Measurements from ENCODE around the gene TMEM145.
A peak's percentile ranks its signal among the peaks of the same experiment; 100 is the strongest.

Gene TMEM145

DNA sequence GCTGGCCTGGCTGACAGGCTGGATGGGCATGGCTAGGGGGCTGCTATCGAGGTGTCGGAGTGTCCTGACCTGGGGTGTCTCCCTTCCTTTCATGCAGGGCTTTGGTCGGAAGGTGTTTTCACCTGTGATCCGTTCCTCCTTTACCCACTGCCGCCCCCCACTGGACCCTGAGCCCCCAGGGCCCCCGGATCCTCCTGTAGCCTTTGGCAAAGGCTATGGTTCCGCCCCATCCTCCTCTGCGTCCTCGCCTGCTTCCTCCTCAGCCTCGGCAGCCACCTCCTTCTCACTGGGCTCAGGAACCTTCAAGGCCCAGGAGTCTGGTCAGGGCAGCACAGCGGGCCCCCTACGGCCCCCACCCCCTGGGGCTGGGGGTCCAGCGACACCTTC, 23.0 kb upstream of the TMEM145 start:
- no peak for DNase-seq

DNA sequence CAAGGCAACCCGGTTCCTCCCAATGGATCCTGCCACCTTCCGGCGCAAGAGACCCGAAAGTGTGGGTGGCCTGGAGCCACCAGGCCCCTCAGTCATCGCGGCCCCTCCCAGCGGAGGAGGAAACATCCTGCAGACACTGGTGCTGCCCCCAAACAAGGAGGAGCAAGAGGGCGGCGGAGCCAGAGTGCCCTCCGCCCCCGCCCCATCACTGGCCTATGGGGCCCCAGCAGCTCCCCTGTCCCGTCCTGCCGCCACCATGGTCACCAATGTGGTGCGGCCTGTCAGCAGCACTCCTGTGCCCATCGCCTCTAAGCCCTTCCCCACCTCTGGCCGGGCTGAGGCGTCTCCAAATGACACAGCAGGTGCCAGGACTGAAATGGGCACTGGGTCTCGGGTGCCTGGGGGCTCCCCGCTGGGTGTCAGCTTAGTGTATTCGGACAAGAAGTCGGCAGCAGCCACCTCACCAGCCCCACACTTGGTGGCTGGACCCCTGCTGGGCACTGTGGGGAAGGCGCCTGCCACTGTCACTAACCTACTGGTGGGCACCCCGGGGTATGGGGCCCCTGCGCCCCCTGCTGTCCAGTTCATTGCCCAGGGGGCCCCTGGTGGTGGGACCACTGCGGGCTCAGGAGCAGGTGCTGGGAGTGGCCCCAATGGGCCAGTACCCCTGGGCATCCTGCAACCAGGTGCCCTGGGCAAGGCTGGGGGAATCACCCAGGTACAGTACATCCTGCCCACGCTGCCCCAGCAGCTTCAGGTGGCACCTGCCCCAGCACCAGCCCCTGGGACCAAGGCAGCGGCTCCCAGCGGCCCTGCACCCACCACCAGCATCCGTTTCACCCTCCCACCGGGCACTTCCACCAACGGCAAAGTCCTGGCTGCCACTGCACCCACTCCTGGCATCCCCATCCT, 22.3 kb upstream of the TMEM145 start:
- peak; percentile 77 for DNase-seq

DNA sequence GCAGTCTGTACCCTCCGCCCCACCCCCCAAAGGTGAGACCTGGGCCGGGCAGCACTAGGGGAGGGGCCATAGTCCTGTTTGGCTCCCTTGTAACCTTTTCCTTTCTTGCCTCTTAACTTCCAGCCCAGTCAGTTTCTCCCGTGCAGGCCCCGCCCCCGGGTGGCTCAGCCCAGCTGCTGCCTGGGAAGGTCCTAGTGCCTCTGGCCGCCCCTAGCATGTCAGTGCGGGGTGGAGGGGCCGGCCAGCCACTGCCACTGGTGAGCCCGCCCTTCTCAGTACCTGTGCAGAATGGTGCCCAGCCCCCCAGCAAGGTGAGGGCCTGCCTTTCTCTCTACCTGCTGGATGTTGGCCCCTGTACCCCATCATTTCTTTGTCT, 21.7 kb upstream of the TMEM145 start:
- DNase-seq = no peak

DNA sequence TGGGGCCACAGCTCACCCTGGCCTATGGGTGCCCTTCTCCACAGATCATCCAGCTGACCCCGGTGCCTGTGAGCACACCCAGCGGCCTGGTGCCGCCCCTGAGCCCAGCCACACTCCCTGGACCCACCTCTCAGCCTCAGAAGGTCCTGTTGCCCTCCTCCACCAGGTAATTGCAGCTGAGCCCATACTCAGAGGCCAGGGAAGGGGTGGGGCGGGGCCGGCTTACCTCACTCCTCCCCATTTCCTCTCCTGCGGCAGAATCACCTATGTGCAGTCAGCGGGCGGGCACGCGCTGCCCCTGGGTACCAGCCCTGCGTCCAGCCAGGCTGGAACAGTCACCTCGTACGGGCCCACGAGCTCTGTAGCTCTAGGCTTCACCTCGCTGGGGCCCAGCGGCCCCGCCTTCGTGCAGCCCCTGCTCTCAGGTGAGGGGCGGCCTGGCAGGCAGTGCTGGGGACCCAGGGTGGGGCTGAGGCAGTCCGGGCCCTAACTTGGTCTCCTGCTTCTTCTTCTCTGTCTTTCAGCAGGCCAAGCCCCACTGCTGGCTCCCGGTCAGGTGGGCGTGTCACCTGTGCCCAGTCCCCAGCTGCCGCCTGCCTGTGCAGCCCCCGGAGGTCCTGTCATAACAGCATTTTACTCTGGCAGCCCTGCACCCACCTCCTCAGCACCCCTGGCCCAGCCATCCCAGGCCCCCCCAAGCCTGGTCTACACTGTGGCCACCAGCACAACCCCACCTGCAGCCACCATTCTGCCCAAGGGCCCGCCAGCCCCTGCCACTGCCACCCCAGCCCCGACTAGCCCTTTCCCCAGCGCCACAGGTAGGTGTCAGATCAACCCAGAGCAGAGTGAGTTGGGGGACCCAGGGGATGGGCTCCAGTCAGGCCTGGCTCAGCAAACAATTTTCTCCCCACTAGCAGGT, 20.8 kb upstream of the TMEM145 start:
- no peak for DNase-seq

DNA sequence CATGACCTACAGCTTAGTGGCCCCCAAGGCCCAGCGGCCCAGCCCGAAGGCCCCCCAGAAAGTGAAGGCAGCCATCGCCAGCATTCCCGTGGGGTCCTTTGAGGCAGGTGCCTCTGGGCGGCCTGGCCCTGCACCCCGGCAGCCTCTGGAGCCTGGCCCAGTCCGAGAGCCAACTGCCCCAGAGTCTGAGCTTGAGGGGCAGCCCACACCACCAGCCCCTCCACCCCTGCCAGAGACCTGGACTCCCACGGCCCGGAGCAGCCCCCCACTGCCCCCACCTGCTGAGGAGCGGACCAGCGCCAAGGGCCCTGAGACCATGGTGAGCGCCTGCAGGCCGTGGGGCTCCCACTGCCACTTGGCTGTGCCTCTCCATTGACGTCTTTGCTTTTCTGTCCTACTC, 20.1 kb upstream of the TMEM145 start:
- DNase-seq = no peak

DNA sequence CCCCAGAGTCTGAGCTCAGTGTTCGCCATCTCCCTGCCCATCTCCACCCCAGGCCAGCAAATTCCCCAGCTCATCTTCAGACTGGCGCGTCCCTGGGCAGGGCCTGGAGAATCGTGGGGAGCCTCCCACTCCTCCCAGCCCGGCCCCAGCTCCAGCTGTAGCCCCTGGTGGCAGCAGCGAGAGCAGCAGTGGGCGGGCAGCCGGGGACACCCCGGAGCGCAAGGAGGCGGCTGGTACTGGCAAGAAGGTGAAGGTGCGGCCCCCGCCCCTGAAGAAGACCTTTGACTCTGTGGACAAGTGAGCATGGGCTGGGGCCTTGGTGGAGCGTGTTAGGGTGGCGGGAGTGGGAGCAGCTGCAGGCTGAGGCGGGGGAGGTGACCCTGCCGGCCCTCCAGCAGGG, 19.6 kb upstream of the TMEM145 start:
- DNase-seq = no peak

DNA sequence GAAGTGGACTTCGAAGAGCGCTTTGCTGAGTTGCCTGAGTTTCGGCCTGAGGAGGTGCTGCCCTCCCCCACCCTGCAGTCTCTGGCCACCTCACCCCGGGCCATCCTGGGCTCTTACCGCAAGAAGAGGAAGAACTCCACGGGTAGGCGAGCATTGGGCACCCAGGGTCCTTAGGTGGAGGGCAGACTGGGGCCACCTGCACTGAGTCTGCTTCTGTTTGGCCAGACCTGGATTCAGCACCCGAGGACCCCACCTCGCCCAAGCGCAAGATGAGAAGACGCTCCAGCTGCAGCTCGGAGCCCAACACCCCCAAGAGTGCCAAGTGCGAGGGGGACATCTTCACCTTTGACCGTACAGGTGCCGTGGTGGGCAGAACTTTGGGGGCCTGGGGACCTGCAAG, 19.2 kb upstream of the TMEM145 start:
- DNase-seq = no peak

DNA sequence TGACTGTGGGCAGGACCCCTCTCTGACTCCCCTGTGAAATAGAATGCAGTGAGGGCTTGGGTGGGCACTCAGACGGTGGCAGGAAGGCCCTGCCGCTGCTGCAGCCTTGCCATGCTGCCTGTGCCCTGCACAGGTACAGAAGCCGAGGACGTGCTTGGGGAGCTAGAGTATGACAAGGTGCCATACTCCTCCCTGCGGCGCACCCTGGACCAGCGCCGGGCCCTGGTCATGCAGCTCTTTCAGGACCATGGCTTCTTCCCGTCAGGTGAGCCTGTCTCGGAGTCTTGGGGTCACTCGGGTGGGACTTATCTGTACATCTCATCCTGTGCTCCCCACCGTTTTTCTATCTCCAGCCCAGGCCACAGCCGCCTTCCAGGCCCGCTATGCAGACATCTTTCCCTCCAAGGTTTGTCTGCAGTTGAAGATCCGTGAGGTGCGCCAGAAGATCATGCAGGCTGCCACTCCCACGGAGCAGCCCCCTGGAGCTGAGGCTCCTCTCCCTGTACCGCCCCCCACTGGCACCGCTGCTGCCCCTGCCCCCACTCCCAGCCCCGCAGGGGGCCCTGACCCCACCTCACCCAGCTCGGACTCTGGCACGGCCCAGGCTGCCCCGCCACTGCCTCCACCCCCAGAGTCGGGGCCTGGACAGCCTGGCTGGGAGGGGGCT, 18.5 kb upstream of the TMEM145 start:
- DNase-seq = no peak

DNA sequence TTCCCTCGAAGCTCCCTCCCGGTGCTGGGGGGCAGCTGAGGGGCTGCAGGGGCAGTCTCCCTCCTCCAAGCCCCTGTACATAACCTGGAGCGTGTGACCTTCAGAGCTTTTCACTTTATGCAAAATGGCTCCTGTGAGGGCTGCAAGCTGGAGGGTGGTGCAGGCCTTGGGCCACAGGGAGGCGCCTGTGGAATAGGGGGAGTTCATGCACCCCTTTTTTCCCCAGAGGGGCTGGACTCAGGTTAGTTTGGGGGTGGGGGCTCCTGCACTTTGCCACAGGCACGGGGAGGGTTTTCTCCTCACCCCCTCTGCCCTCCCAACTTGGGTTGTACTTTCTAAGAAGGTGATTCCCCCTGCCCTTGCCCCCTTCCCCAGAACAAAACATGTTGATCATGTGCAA, 17.8 kb upstream of the TMEM145 start:
- no peak for DNase-seq

DNA sequence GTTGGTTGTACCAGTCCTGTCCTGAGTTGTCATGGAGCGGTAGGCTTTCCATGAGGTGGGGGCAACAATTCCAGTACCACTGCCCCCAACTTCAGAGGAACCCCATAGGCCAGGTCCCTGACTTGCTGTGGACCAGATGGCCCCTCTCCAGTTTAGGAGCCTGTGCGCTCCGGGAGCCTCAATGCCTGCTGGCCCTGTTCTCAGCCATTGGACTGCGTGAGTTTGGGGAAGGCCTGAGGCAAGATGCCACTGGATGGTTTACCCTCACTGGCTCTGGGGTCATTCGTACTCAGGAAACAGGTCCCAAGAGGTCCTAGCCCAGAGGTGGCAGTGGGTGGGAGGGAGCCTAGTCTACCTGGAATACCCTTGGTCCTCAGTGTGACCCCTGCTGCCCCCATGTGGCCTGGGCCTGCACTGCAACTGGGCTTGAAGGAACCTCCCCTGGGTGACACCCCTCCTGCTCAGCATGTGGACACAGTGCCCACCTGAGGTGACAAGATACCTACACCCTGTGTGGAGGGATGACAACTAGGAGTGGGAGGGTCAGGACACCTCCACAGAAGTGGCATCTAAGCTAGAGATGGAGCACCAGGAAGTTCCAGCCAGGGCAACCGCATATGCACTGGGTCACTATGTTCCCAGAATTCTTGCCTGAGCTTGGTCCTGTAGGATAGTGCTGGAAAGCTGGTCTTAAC, 17.1 kb upstream of the TMEM145 start:
- DNase-seq = peak; percentile 98

DNA sequence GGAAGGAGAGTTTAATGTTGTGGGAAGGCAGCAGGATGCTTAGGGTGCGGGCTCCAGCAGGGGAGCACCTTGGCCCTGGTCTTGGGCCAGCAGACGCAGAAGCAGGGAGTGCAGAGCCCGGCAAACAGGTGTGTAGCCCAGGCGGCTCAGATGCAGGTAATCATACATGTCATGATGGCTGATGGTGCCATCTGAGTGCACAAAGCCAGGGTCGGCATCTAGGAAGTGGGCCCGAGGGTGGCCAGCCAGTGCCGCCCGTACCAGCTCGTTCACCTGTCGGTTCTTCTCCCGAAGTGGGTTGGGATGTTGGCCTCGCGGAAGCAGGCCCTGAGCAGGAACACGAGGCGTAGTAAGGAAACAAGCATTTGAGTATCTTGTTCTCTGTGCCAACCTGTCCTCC, 16.1 kb upstream of the TMEM145 start:
- DNase-seq = no peak

DNA sequence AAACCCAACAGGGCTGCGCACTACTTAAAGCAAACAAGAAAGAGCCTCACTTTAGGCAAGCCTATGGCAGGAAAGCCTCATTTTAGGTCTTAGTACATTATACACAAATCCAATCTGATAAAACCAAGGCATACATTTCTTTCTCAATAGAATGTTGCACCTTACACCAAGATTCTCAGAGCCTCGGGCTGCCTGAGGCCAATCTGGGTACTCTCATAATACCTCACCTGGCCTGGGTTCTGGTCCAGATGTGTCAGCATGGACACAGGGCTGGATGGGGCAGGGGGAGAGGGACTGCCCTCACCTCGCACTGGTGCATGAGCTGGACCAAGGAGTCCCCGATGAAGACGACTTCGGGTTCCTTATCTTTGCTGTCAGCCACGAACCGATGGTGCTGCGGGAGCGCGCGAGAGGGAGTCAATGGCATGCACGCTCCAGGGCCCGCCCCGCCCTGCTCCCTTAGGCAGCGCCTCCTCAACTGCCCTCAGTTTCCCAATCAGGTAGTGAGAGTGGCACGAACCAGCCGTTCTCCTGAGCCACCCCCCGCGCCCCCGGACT, 11.4 kb upstream of the TMEM145 start, which contains the start of gene PRR19:
TSS of gene PRR19 (plus strand) at position 487 of the 558 bp plus-strand sequence. CDS start 7,453 bp downstream, outside the sequence.
- DNase-seq = peak; percentile 52

DNA sequence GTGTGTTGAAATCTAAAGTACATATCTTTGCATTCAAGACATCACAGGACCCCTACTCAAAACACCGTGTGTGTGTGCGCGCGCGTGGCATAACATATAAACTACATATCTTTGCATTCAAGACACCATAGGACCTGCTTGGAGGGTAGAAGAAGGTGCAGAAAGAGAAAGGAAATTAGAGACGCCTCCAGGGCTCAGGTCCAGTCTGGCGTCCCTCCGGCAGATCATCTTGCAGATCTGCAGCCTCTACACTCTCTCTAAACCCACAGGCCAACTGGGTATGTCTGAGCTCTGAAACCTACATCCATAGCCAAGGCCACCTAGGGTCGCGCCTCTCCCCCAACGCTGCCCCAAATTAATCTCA, 10.0 kb upstream of the TMEM145 start:
- no peak for DNase-seq

DNA sequence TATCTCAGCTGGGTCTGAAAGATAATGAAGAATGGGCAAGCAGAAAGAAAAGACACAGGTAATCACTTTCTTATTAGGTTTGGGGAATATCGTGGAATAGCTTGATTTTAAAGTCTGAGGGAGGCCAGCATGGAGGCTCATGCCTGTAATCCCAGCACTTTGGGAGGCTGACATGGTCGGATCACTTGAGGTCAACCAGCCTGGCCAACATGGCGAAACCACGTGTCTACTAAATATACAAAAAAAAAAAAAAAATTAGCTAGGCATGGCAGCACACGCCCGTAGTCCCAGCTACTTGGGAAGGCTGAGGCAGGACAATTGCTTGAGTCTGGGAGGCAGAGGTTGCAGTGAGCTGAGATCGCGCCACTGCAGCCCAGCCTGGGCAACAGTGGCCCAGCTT, 9.2 kb upstream of the TMEM145 start:
- no peak for DNase-seq

DNA sequence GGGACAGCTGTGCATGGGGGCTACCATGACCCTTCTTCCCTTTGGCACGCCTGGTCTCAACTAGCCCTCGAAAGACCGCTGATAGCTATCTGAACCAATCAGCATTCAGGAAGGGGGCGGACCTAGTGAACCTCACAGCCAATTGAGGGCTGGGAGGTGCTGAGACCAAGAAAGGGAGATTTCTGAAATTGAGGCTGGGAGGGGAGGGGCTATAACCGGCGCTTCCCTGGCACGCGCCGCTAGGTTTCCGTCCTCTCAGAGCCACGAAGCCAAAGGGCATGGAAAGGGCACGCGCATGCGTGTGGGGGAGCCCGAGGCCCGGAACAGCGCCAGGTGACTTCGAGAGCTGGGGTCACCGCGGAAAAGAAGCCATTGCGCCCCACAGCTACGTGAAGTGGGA, 6.5 kb upstream of the TMEM145 start:
- no peak for DNase-seq

DNA sequence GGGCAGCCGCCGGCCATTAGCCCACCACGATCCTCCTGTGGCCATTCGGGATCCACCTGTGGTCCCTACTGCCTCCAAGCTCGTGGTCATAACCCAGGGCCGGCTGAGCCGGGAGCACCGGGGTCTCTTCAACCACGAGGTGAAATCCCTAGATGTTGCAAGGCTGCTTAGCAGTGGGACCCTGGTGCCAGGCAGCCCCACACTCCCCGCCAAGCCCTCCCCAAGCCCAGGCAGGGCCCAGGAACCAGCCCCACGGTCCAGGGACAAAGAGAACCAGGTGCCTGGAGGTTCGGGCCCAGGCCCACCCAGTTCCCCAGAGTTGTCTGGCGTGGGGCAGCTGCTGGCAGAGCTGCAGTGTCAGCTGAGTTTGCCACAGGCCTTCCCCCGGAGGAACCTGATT, 3.4 kb upstream of the TMEM145 start:
- no peak for DNase-seq

DNA sequence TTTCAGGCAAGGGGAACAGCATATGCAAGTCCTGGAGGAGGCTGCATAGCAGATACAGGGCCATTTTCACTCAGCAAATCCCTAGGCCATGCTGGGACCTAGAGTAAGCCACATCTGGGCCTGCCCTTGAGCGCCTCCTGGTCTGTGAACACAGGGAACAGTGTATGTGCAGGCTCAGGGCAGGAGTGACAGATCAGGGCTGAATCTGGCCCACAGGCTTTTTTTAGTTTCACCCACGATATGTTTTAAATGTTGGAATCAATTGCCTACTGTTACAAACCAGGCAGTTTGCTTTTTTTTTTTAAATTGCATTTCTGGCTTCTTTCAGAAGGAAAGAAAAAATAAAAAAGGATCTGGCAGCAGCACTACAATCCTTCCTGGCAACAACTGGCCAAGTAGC, 1.5 kb upstream of the TMEM145 start:
- DNase-seq = no peak

DNA sequence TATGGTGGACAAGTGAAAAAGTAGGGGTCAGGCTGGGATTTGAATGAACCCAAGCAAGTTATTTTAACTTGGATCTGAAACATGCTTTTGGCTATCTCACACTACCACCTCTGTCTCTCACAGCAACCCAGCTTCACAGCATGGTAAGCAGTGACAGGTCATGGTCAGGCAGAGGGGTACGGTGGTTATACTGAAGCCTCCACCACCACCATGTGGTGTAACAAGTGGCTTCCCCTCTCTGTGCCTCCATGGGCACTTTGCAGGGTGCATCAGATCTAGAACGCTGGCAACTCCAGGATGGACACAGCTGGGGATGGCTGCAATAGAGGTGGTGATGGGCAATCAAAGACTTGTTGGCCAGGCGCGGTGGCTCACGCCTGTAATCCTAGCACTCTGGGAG, 739 bp upstream of the TMEM145 start:
- DNase-seq = no peak

DNA sequence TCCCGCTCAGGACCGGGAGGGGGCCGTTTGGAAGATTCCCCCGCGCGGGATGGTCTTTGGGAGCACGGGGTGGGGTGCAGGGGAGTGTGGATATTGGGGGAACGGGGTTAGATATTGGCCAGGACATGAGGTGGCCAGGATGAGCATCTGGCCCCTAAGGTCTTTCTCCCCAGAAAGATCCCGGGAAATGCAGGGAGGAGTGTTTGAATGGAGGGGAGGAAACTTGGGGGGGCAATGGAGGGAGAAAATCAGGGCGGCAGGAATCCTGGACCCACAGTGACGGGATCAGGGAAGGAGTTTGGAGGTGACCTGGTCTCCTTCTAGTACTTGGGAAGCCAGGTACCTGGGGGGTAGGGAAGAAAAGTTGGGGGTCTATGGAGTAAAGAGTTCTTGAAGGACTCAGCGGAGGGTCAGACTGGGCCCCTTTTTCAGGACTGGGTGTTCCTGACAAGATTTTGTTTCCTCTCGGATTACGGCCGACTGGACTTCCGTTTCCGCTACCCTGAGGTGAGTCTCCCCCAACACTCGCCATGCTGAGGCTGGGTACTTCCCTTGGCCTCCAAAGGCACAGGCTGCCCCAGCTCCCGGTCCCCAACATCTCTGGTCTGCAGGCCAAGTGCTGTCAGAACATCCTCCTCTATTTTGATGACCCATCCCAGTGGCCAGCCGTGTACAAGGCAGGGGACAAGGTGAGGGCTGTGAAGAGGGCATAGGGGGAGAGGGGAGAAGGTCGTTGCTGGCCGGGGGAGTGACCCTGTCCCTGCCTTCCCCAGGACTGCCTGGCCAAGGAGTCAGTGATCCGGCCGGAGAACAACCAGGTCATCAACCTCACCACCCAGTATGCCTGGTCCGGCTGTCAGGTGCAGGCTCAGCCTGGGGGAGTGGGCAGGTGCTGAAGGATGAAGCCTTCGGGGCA, 989 bp downstream of the TMEM145 start:
- no peak for DNase-seq

DNA sequence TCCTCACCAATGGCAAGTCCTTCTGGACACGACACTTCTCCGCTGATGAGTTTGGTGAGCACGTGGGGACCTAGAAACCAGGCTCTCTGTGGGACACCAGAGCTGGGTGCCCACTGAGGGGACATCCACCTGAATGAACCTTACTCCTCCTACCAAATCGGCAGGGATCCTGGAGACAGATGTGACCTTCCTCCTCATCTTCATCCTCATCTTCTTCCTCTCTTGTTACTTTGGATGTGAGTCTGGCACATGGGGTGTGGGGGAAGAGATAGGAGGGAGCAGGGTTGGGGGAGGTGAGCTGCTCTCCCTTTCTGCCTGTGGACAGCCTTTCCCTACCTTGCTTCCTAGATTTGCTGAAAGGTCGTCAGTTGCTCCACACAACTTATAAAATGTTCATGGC, 1.9 kb downstream of the TMEM145 start:
- DNase-seq = no peak

All from stimulated activated CD8-positive, alpha-beta memory T cell treated with anti-CD3 and anti-CD28 coated beads, Interleukin-4, amount 100 ng/mL, for 48 hours (primary cell).